ENCODE data around the gene TEAD1.

Gene TEAD1

GRCh38 chr11:12662101-12662689 lies 12.0 kb upstream of the TEAD1 start:
- intact Hi-C loops (cut with DNase I), result no loop called here
- no peak for DNase-seq

DNA sequence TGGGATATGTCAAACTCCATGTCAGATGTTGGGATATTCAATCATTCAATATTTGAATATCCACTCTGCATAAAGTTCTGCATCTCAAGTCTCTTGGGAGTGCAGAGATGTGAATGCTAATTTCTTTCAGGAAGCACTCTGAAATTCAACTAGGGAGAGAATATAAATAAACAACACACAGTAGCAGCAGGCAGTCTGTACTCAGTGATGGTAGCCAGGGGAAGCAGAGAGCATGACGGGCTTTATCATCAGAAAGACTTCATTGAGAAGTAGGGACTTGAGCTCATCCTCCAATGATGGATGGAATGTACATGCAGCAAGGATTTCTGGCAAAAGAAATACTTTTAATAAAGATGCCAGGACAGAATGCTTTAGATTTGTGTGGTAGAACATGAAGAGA lies 9.8 kb upstream of the TEAD1 start:
- DNase-seq, result no peak
- intact Hi-C loops (cut with DNase I), result no loop called here

- no peak for DNase-seq
- intact Hi-C loops (cut with DNase I), result no loop called here
Observed at GRCh38 chr11:12666915-12667314, 7.3 kb upstream of the TEAD1 start.

- no peak for DNase-seq
- intact Hi-C loops (cut with DNase I), result no loop called here
Observed at GRCh38 chr11:12667646-12668045, 6.6 kb upstream of the TEAD1 start.

DNA sequence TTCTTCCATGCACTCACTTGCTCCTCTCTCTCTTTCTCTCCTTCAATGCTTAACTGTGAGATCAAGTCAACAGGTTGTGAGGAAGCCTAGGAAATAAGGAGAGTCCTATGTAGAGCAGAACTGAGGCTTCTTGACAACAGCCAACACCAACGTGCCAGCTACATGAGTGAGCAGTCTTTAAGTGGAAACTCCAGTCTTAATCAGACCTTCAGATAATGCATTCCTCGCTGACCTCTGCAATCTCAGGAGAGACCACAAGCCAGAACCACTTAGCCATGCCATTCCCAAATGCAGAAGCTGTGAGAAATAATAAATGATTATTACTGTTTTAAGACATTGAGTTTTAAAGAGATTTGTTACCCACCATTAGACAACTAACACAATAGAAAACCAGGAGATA lies 6.1 kb upstream of the TEAD1 start:
- intact Hi-C loops (cut with DNase I), result no loop called here
- DNase-seq, result no peak

- intact Hi-C loops (cut with DNase I), result loop anchor here (5.0 to 10.0 kb wide), 2 partner anchors 155 to 338 kb away; no protein-coding TSS in a partner anchor
Observed at GRCh38 chr11:12669930-12670329, 4.3 kb upstream of the TEAD1 start.

DNA sequence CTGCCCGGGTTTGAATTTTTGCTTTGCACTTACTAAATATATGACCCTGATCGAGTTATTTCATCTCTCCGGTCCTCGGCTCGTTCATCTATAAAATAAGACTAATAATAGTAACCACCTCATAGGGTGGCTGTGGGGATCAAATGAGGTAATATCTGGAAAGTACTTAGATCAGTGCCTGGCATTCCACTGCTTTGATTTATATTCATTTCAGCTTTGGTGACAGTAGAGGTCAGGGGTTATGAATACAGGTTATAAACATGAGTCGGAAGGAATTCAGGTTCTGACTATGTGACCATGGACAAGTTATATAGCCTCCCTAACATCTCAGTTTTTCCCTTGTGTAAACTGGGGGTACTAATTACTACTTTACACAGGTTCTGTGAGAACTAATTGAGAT lies 2.9 kb upstream of the TEAD1 start:
- no peak for DNase-seq
- intact Hi-C loops (cut with DNase I), result loop anchor here (5.0 to 10.0 kb wide), 2 partner anchors 153 to 339 kb away; no protein-coding TSS in a partner anchor

More at GRCh38 chr11:12669930-12670329, 4.3 kb upstream of the TEAD1 start:
- no peak for DNase-seq

- intact Hi-C loops (cut with DNase I), result loop anchor here (5.0 to 10.0 kb wide), 2 partner anchors 151 to 341 kb away; no protein-coding TSS in a partner anchor
- no peak for DNase-seq
Observed at GRCh38 chr11:12673601-12673923, 659 bp upstream of the TEAD1 start.

- intact Hi-C loops (cut with DNase I), result loop anchor here (5.0 to 10.0 kb wide), 2 partner anchors 150 to 342 kb away; no protein-coding TSS in a partner anchor
- peak in 3 of 10 donors; percentile 12 to 48 (median 22) for DNase-seq
Observed at GRCh38 chr11:12674571-12674935, 332 bp downstream of the TEAD1 start.

- intact Hi-C loops (cut with DNase I), result loop anchor here (5.0 to 10.0 kb wide), 3 partner anchors 150 to 343 kb away; no protein-coding TSS in a partner anchor
- peak in 9 of 10 donors; percentile 11 to 89 (median 38) for DNase-seq
Observed at GRCh38 chr11:12674936-12675696, 895 bp downstream of the TEAD1 start.

DNA sequence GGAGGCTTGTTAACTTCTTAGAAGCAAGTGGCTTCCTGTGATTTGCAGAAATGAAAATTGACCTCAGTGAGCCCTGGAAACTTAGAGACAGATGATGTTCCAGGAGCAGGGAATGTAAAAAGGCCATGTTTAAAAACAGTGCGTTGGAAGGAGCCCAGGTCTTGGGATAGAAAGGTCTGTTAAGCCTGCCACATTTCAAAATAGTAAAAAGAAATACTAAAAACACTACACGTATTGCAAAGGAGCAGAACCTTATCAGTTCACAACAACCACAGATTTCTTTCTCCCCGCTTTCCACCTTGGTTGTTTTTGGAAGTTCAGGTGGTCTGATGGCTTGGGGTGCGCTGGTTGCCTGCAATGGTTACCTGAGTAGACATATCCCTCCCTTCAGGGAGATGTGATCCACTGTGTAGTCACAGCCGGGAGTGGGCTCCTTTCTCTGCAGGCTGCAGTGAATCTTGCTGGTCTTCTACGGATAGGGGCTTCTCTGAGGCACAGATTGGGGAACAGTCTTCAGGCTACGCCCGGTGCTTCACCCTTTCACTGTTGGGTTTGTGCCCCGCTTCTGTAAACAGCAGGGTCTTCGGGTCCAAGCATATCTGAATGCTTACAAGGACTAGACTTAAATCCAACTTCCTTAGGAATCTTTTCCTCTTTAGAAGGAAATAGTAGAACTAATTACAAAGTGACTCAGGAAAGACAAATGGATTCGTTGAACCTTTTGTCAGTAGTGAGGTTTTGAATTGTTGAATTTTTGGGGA lies 1.9 kb downstream of the TEAD1 start:
- peak in 1 of 10 donors; percentile 78 for DNase-seq
- intact Hi-C loops (cut with DNase I), result loop anchor here (5.0 to 10.0 kb wide), 2 partner anchors 149 to 211 kb away; no protein-coding TSS in a partner anchor

- intact Hi-C loops (cut with DNase I), result loop anchor here (5.0 to 10.0 kb wide), 2 partner anchors 148 to 210 kb away; no protein-coding TSS in a partner anchor
Observed at GRCh38 chr11:12677131-12677530, 2.9 kb downstream of the TEAD1 start.

DNA sequence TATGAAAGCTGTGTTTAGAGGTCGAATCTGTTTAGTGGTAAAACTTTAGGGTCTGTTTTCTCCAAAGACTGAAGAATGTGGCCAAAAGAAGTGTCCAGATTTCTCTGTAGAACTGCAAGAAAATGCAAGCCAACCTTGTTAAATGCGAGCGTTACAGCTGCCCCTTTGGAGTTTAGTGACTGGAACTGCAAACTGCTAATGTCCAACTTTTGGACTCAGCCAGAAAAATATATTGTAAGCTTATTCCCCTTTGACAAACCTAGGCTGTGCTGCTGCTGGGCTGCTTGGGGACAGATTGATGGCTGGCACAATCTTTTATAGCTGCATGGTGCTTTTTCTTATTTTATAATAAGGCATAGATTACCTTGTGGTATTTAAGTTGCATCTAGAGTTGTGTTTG lies 3.9 kb downstream of the TEAD1 start:
- intact Hi-C loops (cut with DNase I), result loop anchor here (5.0 to 10.0 kb wide), 2 partner anchors 147 to 209 kb away; no protein-coding TSS in a partner anchor
- no peak for DNase-seq

More at GRCh38 chr11:12677131-12677530, 2.9 kb downstream of the TEAD1 start:
- DNase-seq, result no peak

DNA sequence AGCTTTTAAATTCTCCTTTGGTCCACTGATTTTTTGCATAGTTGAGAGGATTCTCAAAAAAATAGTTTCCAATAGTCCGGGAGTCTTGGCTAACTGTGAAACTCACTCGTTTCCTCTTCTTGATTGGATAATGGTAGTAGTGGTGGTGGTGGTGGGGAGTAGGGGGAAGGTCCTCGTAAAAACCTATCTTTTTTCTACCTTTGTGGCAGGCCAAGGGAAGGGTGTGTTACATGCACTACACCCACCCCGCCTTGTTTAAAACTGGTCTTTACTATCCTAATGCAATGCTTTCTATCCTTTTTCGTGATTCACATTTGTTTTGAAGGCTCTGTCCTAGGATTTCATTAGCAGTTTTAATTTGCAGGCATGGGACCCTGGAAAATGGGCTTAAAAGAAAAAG lies 4.8 kb downstream of the TEAD1 start:
- intact Hi-C loops (cut with DNase I), result loop anchor here (5.0 to 10.0 kb wide), 2 partner anchors 146 to 208 kb away; no protein-coding TSS in a partner anchor
- DNase-seq, result no peak

GRCh38 chr11:12679471-12679870 lies 5.2 kb downstream of the TEAD1 start:
- intact Hi-C loops (cut with DNase I), result loop anchor here (5.0 to 10.0 kb wide), 2 partner anchors 145 to 208 kb away; no protein-coding TSS in a partner anchor
- DNase-seq, result no peak

DNA sequence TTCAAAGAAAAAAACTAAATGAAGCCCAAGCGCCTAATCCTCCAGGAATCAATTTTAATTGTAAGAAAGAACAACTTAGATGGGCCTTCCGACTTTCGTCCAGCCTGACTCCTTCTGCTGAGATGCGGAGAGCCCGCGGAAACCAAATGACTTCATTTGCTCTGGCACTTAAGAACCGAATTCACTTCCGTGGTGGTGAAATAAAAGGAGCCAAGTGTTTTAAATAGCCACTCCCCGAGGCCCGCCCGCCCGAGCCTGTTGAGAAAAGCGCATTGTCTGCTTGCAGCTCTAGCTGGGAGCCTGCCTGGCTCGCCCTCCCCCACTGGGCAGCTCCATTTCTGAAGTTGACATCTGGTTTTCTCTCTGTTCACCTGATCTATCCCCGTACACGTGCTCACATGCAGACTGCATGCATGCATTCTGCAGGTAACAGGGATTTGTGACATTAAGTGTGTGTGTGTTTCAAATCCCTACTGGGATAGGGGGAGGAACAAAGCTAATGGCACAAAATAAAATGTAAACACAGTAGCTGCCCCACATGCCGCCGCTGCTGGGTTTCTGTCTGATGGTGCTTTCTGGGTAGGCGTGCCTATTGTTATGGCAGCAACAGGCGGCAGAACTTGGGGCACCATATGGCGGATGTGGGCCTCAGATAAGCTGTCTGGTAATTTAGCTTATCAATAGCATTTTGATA lies 6.2 kb downstream of the TEAD1 start:
- DNase-seq, result peak; percentile 72 to 97 (median 84)
- intact Hi-C loops (cut with DNase I), result no loop called here

- DNase-seq, result no peak
- intact Hi-C loops (cut with DNase I), result no loop called here
Observed at GRCh38 chr11:12680940-12681258, 6.7 kb downstream of the TEAD1 start.

- DNase-seq, result no peak
- intact Hi-C loops (cut with DNase I), result no loop called here
Observed at GRCh38 chr11:12681466-12681865, 7.2 kb downstream of the TEAD1 start.

- intact Hi-C loops (cut with DNase I), result no loop called here
Observed at GRCh38 chr11:12682288-12682687, 8.1 kb downstream of the TEAD1 start.

More at GRCh38 chr11:12682288-12682687, 8.1 kb downstream of the TEAD1 start:
- DNase-seq, result no peak

Measured in posterior cingulate gyrus (tissue), 11 donors.